GM21360 (cell line): Measurements from ENCODE around the gene SESN1.

ENCODE experiments used
- ATAC-seq: cut with Tn5 transposase; IDR thresholded peaks from one replicate; pipeline ENCODE4 v1.9.1; 2021; ENCODE audit warnings: mild to moderate bottlenecking, moderate library complexity; ENCODE audit not compliant: unreplicated experiment

SESN1 gene

GRCh38 chr6:108942556-108943492 is 151.8 kb downstream of the SESN1 start:
- ATAC-seq = no peak

GRCh38 chr6:108941859-108942258 is 152.8 kb downstream of the SESN1 start:
- no peak for ATAC-seq

- ATAC-seq = no peak
These were observed 153.4 kb downstream of the SESN1 start for GRCh38 chr6:108941281-108941680.

- ATAC-seq = no peak
These were observed 153.9 kb downstream of the SESN1 start for GRCh38 chr6:108940741-108941140.

- ATAC-seq = no peak
These were observed 157.5 kb downstream of the SESN1 start for GRCh38 chr6:108937170-108937569.
